GM12878 (cell line): Measurements from ENCODE around the gene NKTR. TPM values are rescaled to one million over a fixed set of nuclear protein-coding genes. Genes with fewer than 3 reads are reported as not detected.

Source experiments
- ATF2 ChIP-seq: IDR thresholded peaks from 2 replicates; pipeline ENCODE4 v1.6.1; 2012; ENCODE audit warnings: low read length, inconsistent platforms
- CBX3 ChIP-seq: fragments of 200-600 bp; sonication (generic); IDR thresholded peaks from 2 replicates; pipeline ENCODE4 v1.6.1; 2016; ENCODE audit warnings: low read depth, borderline replicate concordance
- DPF2 ChIP-seq: fragments of 450-650 bp; IDR thresholded peaks from 2 replicates; pipeline ENCODE4 v1.6.1; 2017; ENCODE audit warnings: mild to moderate bottlenecking
- E2F8 ChIP-seq: fragments of 450-650 bp; IDR thresholded peaks from 2 replicates; pipeline ENCODE4 v1.6.1; 2018; ENCODE audit warnings: mild to moderate bottlenecking, low read depth, moderate library complexity; ENCODE audit not compliant: partially characterized antibody
- EP300 ChIP-seq, 2 experiments: fragments of 150-350 bp in 1 of 2; IDR thresholded peaks; 2 replicates each; pipeline ENCODE4 v1.6.1; 2011 to 2012; ENCODE audit warnings: low read depth in 2 of 2, low read length in 2 of 2, borderline replicate concordance in 1 of 2, improper control_type of control experiment in 1 of 2, inconsistent platforms in 1 of 2; ENCODE audit not compliant: control insufficient read depth in 1 of 2
- FOS ChIP-seq: IDR thresholded peaks from 3 replicates; pipeline ENCODE4 v1.6.1; 2011; ENCODE audit warnings: borderline replicate concordance; ENCODE audit not compliant: insufficient read length; ENCODE audit errors: extremely low read depth
- FOXK2 ChIP-seq: fragments of 450-650 bp; IDR thresholded peaks from 2 replicates; pipeline ENCODE4 v1.6.1; 2017; ENCODE audit warnings: mild to moderate bottlenecking, moderate library complexity
- HDAC2 ChIP-seq: fragments of 200-600 bp; sonication (generic); IDR thresholded peaks from 2 replicates; pipeline ENCODE4 v1.6.1; 2017
- KDM1A ChIP-seq: fragments of 200-600 bp; sonication (generic); IDR thresholded peaks from 2 replicates; pipeline ENCODE4 v1.6.1; 2016; ENCODE audit warnings: borderline replicate concordance
- NBN ChIP-seq: fragments of 450-650 bp; IDR thresholded peaks from 2 replicates; pipeline ENCODE4 v1.6.1; 2016
- NR2C2 ChIP-seq: IDR thresholded peaks from 2 replicates; pipeline ENCODE4 v1.6.1; 2011; ENCODE audit warnings: borderline replicate concordance, low read depth; ENCODE audit not compliant: control insufficient read depth, insufficient read length
- PAX5 ChIP-seq: IDR thresholded peaks from 2 replicates; pipeline ENCODE4 v1.6.1; 2011; ENCODE audit warnings: low read depth, low read length, borderline replicate concordance
- PBX3 ChIP-seq: IDR thresholded peaks from 2 replicates; pipeline ENCODE4 v1.6.1; 2011; ENCODE audit warnings: mild to moderate bottlenecking, low read depth, low read length, moderate library complexity; ENCODE audit not compliant: insufficient replicate concordance
- POLR2A ChIP-seq: IDR thresholded peaks from 2 replicates; pipeline ENCODE4 v1.6.1; 2011; ENCODE audit warnings: low read depth, mild to moderate bottlenecking, low read length
- RAD51 ChIP-seq: fragments of 450-650 bp; IDR thresholded peaks from 2 replicates; pipeline ENCODE4 v1.6.1; 2016; ENCODE audit warnings: moderate library complexity, mild to moderate bottlenecking, inconsistent platforms
- REST ChIP-seq: IDR thresholded peaks from 2 replicates; pipeline ENCODE4 v1.6.1; 2012; ENCODE audit warnings: mild to moderate bottlenecking, low read depth, low read length
- SKIL ChIP-seq: fragments of 450-650 bp; IDR thresholded peaks from 2 replicates; pipeline ENCODE4 v1.6.1; 2017; ENCODE audit warnings: mild to moderate bottlenecking, low read depth, inconsistent platforms; ENCODE audit not compliant: poor library complexity, severe bottlenecking
- SMARCA5 ChIP-seq: fragments of 450-650 bp; IDR thresholded peaks from 2 replicates; pipeline ENCODE4 v1.6.1; 2017; ENCODE audit warnings: mild to moderate bottlenecking
- STAT3 ChIP-seq: IDR thresholded peaks from 2 replicates; pipeline ENCODE4 v1.6.1; 2011; ENCODE audit warnings: low read depth, low read length, improper control_type of control experiment
- SUZ12 ChIP-seq: fragments of 200-600 bp; sonication (generic); IDR thresholded peaks from one replicate; pipeline ENCODE4 v1.6.1; 2018; ENCODE audit warnings: antibody characterized with exemption, mild to moderate bottlenecking; ENCODE audit not compliant: unreplicated experiment
- ZZZ3 ChIP-seq: IDR thresholded peaks from 2 replicates; pipeline ENCODE4 v1.6.1; 2011; ENCODE audit warnings: low read depth; ENCODE audit not compliant: control insufficient read depth, insufficient read length
- polyA plus RNA-seq, 11 experiments: library from polyadenylated mRNA; depleted of rRNA in 4 of 11; unstranded in 6 of 11; stranded (reverse) in 5 of 11; fragments of >200 nt; fragmentation: Nextera tagmentation in 4 of 11; fragmentation: Illumina TruSeq in 1 of 11; extraction: Ambion mirVana in 4 of 11; extraction: Trizol in 1 of 11; gene quantifications; 1 replicate in 1 of 11; 2 replicates in 10 of 11; pipeline versions ENCODE4 v1.2.1 to v1.2.3, GENCODE V29; 2011 to 2016; ENCODE audit warnings: inconsistent platforms in 2 of 11, missing spikeins in 2 of 11, low read depth in 1 of 11
- total RNA-seq, 4 experiments: library from RNA; depleted of rRNA in 3 of 4; stranded (reverse); fragments of >200 nt in 3 of 4; fragmentation: Illumina TruSeq in 1 of 4; extraction: Trizol in 1 of 4; gene quantifications; 2 replicates each; pipeline versions ENCODE4 v1.2.1 to v1.2.3, GENCODE V29; 2013 to 2021

The NKTR gene
- total and polyA plus RNA-seq, 10 of the 15 experiments (the other 5 are each of a cell fraction or from before 2014, with no cell fraction given): 15.3 to 91.9 (median 55.3) TPM

- TF ChIP-seq DPF2: no peak
- no peak for TF ChIP-seq E2F8
- TF ChIP-seq SMARCA5: no peak
- TF ChIP-seq FOXK2: no peak
- no peak for TF ChIP-seq SUZ12
- no peak for TF ChIP-seq REST
- TF ChIP-seq PAX5: no peak
- TF ChIP-seq HDAC2: no peak
- peak; percentile 85 for TF ChIP-seq ATF2
- TF ChIP-seq PBX3: no peak
- TF ChIP-seq POLR2A: no peak
- TF ChIP-seq NR2C2: no peak
- TF ChIP-seq ZZZ3: no peak
- TF ChIP-seq RAD51: no peak
- no peak for TF ChIP-seq KDM1A
- TF ChIP-seq STAT3: no peak
- no peak for TF ChIP-seq SKIL
- no peak for TF ChIP-seq CBX3
- no peak for TF ChIP-seq NBN
- TF ChIP-seq FOS: no peak
- TF ChIP-seq EP300 (IDR thresholded peaks at IDR 0.05; ENCODE audit: borderline replicate concordance in 1 of 2, control insufficient read depth in 1 of 2, low read depth in 2 of 2, low read length in 2 of 2): no peak
These were observed 37.9 kb downstream of the NKTR start (continued) for GRCh38 chr3:42638339-42638842.
